Panc1 (cell line): ENCODE results near the gene PHF14. TPM values are rescaled to one million over a fixed set of nuclear protein-coding genes. Genes with fewer than 3 reads are reported as not detected.
"Not testable (repeated sequence)": the region's sequence is repeated elsewhere in the genome, so short reads cannot be mapped to it uniquely, and the experiment has no call there.

ENCODE experiments used
- ATAC-seq: fragments of 200-7000 bp; cut with Tn5 transposase; 2 replicates; pipeline ENCODE4 v1.9.1; 2020; ENCODE audit warnings: mild to moderate bottlenecking, moderate library complexity
- BruUV-seq: library from RNA; stranded (reverse); fragments of 400-500 nt; replicated peaks from 2 replicates; lab custom pipeline; 2021; lab: Mats Ljungman, UMichigan
- CTCF ChIA-PET: fragments of 300-600 bp; sonication (Branson Sonifier 250); formaldehyde crosslinking; loops from one replicate; lab custom pipeline; 2022; ENCODE audit warnings: antibody characterized with exemption; lab: Charles Lee
- POLR2A ChIA-PET: fragments of 300-600 bp; sonication (Branson Sonifier 250); formaldehyde crosslinking; loops from one replicate; lab custom pipeline; 2022; ENCODE audit warnings: antibody characterized with exemption; lab: Charles Lee
- DNase-seq: peaks from one replicate; pipeline ENCODE4 v3.0.0-alpha.2; 2010; ENCODE audit warnings: low read depth, low spot score
- H3K27ac ChIP-seq: 2 replicates; pipeline ENCODE4 v1.5.1; 2011; ENCODE audit warnings: mild to moderate bottlenecking, low read length, inconsistent platforms
- H3K27me3 ChIP-seq: fragments of 200-500 bp; sonication (Bioruptor generic); 2 replicates; pipeline ENCODE4 v1.6.0; 2014; ENCODE audit warnings: low read length, inconsistent platforms; ENCODE audit not compliant: control insufficient read depth, insufficient read depth
- H3K36me3 ChIP-seq: fragments of 200-500 bp; sonication (Bioruptor generic); 2 replicates; pipeline ENCODE4 v1.5.1; 2014; ENCODE audit warnings: inconsistent platforms, mild to moderate bottlenecking, low read length, moderate library complexity; ENCODE audit not compliant: control insufficient read depth, insufficient read depth
- H3K4me1 ChIP-seq: 2 replicates; pipeline ENCODE4 v1.5.1; 2011; ENCODE audit warnings: inconsistent platforms, mild to moderate bottlenecking, low read length, moderate library complexity; ENCODE audit not compliant: control insufficient read depth, insufficient read depth
- H3K4me3 ChIP-seq, 2 experiments: 2 replicates each; pipeline ENCODE4 v1.5.1; 2011 to 2012; ENCODE audit warnings: low read depth in 2 of 2, low read length in 2 of 2, mild to moderate bottlenecking in 2 of 2, inconsistent platforms in 1 of 2, moderate library complexity in 1 of 2
- H3K9me3 ChIP-seq: fragments of 200-500 bp; sonication (Bioruptor generic); 2 replicates; pipeline ENCODE4 v1.5.1; 2014; ENCODE audit warnings: low read depth, mild to moderate bottlenecking, inconsistent platforms, low read length, moderate library complexity; ENCODE audit not compliant: control insufficient read depth, insufficient read depth
- POLR2AphosphoS5 ChIP-seq: IDR thresholded peaks from 2 replicates; pipeline ENCODE4 v1.6.1; 2012; ENCODE audit warnings: mild to moderate bottlenecking, low read depth, low read length, moderate library complexity
- SIN3A ChIP-seq: IDR thresholded peaks from 2 replicates; pipeline ENCODE4 v1.6.1; 2012; ENCODE audit warnings: low read depth, mild to moderate bottlenecking, low read length, moderate library complexity, borderline replicate concordance; ENCODE audit not compliant: insufficient read depth
- TCF7L2 ChIP-seq: IDR thresholded peaks from 2 replicates; pipeline ENCODE4 v1.6.1; 2011; ENCODE audit warnings: mild to moderate bottlenecking, low read depth, low read length, inconsistent platforms
- in situ Hi-C: cut with HindIII; loops from 2 replicates; pipeline ENCODE4 v1.10.0; 2016; ENCODE audit warnings: low sequenced_read_pairs, low pct_unique_long_range_greater_than_20kb
- intact Hi-C: fragments of 100-400 bp; cut with micrococcal nuclease; formaldehyde crosslinking; loops from one replicate; pipeline ENCODE4 v1.10.0; 2022; ENCODE audit not compliant: unreplicated experiment
- total RNA-seq: library from RNA; stranded (reverse); gene quantifications from one replicate; pipeline ENCODE4 v1.2.1, GENCODE V29; 2021; ENCODE audit not compliant: unreplicated experiment
- TF ChIP-seq, protein P1 (sequence below), 2 experiments: IDR thresholded peaks; 2 replicates each; pipeline ENCODE4 v1.6.1; 2011 to 2012; ENCODE audit warnings: low read depth in 2 of 2, control low read depth in 1 of 2, low read length in 1 of 2, mild to moderate bottlenecking in 1 of 2, moderate library complexity in 1 of 2; ENCODE audit not compliant: insufficient read depth in 1 of 2
- TF ChIP-seq, protein P2 (sequence below): fragments of 450-650 bp; IDR thresholded peaks from 2 replicates; pipeline ENCODE4 v1.5.1; 2017; ENCODE audit warnings: mild to moderate bottlenecking

The PHF14 gene
- total RNA-seq, 1 experiment from 2014 or later: 85.6 TPM

DNA sequence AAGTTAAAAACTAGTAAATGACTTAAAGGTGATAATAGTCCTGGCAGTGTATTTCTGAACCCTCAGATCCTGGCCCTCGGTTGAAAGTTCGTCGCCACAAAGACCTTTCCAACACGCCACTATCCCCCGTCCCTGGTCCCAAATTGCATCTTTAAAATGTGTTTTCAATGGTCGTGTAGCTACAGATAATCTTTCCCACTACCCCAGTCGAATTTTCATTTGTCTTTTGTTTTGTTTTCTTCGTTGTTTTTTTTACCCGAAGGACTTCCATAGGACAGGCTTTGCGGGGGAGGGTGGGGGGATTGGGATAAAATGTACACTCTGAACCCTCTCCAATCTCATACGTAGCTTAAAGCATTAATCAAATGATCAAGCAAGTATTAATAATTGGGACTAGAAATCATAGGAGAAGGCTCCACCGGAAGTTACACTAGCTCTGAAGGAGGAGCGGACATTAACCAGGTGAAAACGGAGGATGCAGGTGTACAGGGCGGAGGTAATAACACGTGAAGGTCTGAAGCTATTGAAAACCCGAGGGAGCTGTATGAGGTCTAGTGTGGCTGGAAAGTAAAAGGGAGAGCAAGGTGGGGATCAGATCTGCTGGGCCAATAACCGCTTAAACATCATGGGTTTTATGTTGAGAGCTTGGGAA lies 32.8 kb upstream of the PHF14 start:
- DNase-seq: peak; percentile 32
- POLR2A ChIA-PET: no interaction called here

DNA sequence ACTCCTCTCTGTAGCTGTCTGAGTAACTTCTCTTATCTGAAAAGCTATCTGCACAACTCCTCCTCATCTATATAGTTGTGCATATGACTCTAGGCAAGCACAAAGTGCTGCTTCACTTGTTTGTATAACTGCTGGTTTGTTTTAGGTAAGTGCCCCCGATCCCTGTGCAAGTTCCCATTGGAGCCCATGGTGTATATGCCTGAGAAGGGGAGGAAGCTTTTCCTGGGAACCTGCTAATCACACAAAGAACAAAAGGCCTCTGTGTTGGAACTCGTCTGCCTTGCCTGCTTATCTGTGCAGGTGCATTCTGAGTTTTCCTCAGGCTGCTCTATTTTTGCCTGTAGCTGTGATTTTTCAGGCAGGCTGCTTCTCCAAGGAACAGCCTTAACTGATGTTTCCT lies 23.2 kb upstream of the PHF14 start:
- Histone ChIP-seq H3K27me3 (0 out of 2 replicates have a peak, but pooled peaks cover 2% of the 10 kb centered on the region), H3K4me3 (no peak overlapping the region), H3K27ac (no peak overlapping the region), H3K4me1 (no peaks in the 10 kb centered on the region), H3K36me3 (no peaks in the 10 kb centered on the region), H3K9me3 (no peaks in the 10 kb centered on the region)
- CTCF ChIA-PET: no interaction called here
- ATAC-seq: no peak
- in situ Hi-C loops (no loop called here), intact Hi-C loops (no loop called here)
- TF ChIP-seq, protein P1, sequence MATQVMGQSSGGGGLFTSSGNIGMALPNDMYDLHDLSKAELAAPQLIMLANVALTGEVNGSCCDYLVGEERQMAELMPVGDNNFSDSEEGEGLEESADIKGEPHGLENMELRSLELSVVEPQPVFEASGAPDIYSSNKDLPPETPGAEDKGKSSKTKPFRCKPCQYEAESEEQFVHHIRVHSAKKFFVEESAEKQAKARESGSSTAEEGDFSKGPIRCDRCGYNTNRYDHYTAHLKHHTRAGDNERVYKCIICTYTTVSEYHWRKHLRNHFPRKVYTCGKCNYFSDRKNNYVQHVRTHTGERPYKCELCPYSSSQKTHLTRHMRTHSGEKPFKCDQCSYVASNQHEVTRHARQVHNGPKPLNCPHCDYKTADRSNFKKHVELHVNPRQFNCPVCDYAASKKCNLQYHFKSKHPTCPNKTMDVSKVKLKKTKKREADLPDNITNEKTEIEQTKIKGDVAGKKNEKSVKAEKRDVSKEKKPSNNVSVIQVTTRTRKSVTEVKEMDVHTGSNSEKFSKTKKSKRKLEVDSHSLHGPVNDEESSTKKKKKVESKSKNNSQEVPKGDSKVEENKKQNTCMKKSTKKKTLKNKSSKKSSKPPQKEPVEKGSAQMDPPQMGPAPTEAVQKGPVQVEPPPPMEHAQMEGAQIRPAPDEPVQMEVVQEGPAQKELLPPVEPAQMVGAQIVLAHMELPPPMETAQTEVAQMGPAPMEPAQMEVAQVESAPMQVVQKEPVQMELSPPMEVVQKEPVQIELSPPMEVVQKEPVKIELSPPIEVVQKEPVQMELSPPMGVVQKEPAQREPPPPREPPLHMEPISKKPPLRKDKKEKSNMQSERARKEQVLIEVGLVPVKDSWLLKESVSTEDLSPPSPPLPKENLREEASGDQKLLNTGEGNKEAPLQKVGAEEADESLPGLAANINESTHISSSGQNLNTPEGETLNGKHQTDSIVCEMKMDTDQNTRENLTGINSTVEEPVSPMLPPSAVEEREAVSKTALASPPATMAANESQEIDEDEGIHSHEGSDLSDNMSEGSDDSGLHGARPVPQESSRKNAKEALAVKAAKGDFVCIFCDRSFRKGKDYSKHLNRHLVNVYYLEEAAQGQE (IDR thresholded peaks at IDR 0.05; ENCODE audit: insufficient read depth in 1 of 2, low read depth in 2 of 2, low read length in 1 of 2): no peak
- TF ChIP-seq, protein P2, sequence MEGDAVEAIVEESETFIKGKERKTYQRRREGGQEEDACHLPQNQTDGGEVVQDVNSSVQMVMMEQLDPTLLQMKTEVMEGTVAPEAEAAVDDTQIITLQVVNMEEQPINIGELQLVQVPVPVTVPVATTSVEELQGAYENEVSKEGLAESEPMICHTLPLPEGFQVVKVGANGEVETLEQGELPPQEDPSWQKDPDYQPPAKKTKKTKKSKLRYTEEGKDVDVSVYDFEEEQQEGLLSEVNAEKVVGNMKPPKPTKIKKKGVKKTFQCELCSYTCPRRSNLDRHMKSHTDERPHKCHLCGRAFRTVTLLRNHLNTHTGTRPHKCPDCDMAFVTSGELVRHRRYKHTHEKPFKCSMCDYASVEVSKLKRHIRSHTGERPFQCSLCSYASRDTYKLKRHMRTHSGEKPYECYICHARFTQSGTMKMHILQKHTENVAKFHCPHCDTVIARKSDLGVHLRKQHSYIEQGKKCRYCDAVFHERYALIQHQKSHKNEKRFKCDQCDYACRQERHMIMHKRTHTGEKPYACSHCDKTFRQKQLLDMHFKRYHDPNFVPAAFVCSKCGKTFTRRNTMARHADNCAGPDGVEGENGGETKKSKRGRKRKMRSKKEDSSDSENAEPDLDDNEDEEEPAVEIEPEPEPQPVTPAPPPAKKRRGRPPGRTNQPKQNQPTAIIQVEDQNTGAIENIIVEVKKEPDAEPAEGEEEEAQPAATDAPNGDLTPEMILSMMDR: no peak
- TF ChIP-seq POLR2AphosphoS5: no peak
- no peak for TF ChIP-seq SIN3A
- no peak for TF ChIP-seq TCF7L2
- no peak for DNase-seq
- BruUV-seq: no TSS peak
- POLR2A ChIA-PET: no interaction called here

More for the DNA sequence above, 32.8 kb upstream of the PHF14 start:
- ATAC-seq: no peak
- CTCF ChIA-PET: interaction anchor here (0.6 kb wide), 1 partner anchor 13 kb away, joined by 4 read pairs; no protein-coding TSS in a partner anchor
- Histone ChIP-seq H3K4me3 (peak overlapping the region; percentile 97 to 99), H3K36me3 (peaks cover 18% of the 10 kb centered on the region), H3K9me3 (no peaks in the 10 kb centered on the region), H3K27me3 (no peaks in the 10 kb centered on the region), H3K27ac (peak overlapping the region; percentile 98), H3K4me1 (peaks cover 15% of the 10 kb centered on the region)
- TF ChIP-seq TCF7L2 (no peak), SIN3A (no peak), POLR2AphosphoS5 (no peak)
- TF ChIP-seq, protein P1 (IDR thresholded peaks at IDR 0.05; ENCODE audit: insufficient read depth in 1 of 2, low read depth in 2 of 2, low read length in 1 of 2): no peak
- TF ChIP-seq, protein P2: no peak
- intact Hi-C loops (loop anchor here (10.0 kb wide), 1 partner anchor 404 kb away; no protein-coding TSS in a partner anchor), in situ Hi-C loops (no loop called here)
- BruUV-seq: no TSS peak

DNA sequence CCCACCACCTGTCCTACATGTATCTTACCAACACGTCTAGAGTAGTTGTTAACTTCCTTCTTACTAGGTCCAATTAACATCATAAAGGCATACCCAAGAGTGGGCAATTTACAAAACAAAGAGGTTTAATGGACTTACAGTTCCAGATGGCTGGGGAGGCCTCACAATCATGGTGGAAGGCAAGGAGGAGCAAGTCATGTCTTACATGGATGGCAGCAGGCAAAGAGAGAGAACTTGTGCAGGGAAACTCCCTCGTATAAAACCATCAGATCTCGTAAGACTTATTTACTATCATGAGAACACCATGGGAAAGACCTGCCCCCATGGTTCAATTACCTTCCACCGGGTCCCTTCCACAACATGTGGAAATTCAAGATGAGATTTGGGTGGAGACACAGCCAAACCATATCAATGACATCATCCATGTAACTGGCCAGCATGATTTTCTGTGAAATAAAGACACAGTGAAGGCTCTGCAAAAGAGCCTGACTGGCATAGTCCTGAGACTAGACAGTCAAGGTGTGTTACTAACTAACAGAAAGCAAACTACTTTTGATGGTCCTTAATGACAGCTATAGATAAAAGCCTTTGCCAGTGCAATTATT lies 22.6 kb upstream of the PHF14 start:
- H3K27me3 ChIP-seq, H3K36me3 ChIP-seq, ATAC-seq, POLR2A ChIA-PET, CTCF ChIA-PET, H3K9me3 ChIP-seq, in situ Hi-C loops, H3K4me3 ChIP-seq, H3K4me1 ChIP-seq, BruUV-seq, DNase-seq, H3K27ac ChIP-seq, intact Hi-C loops: not testable (repeated sequence)
